NCI-H446 treated with DMSO at 0.1 percent for 48 hours (cell line): ENCODE data around the gene BMP6.

Source experiments
- DNase-seq: peaks from one replicate; lab custom pipeline; 2025; lab: John Stamatoyannopoulos, UW

BMP6 gene

GRCh38 chr6:7906741-7907140, 180.8 kb downstream of the BMP6 start:
- no peak for DNase-seq

- DNase-seq, result no peak
Observed at GRCh38 chr6:7907159-7907558, 181.3 kb downstream of the BMP6 start.

GRCh38 chr6:7909323-7910276, 183.7 kb downstream of the BMP6 start:
- DNase-seq, result no peak

GRCh38 chr6:7910298-7910653, 184.4 kb downstream of the BMP6 start:
- no peak for DNase-seq

- peak; percentile 47 for DNase-seq
Observed at GRCh38 chr6:7910654-7911344, 184.9 kb downstream of the BMP6 start, which contains the start of gene TXNDC5. Gene TXNDC5 (minus strand): TSS chr6:7910788. CDS start chr6:7910776, 12 bp downstream.

GRCh38 chr6:7911345-7911725, 185.4 kb downstream of the BMP6 start:
- DNase-seq, result no peak

- DNase-seq, result no peak
Observed at GRCh38 chr6:7912024-7912423, 186.1 kb downstream of the BMP6 start.

GRCh38 chr6:7912736-7913517, 187.0 kb downstream of the BMP6 start:
- no peak for DNase-seq

GRCh38 chr6:7914311-7914710, 188.4 kb downstream of the BMP6 start:
- DNase-seq, result no peak

GRCh38 chr6:7914991-7915789, 189.3 kb downstream of the BMP6 start:
- no peak for DNase-seq

- DNase-seq, result no peak
Observed at GRCh38 chr6:7916959-7917358, 191.1 kb downstream of the BMP6 start.

GRCh38 chr6:7917729-7918128, 191.8 kb downstream of the BMP6 start:
- DNase-seq, result no peak

- no peak for DNase-seq
Observed at GRCh38 chr6:7918403-7918802, 192.5 kb downstream of the BMP6 start.

GRCh38 chr6:7919871-7920270, 194.0 kb downstream of the BMP6 start:
- DNase-seq, result no peak

GRCh38 chr6:7920425-7920824, 194.5 kb downstream of the BMP6 start:
- no peak for DNase-seq

GRCh38 chr6:7921046-7921445, 195.1 kb downstream of the BMP6 start:
- no peak for DNase-seq

GRCh38 chr6:7921632-7922092, 195.8 kb downstream of the BMP6 start:
- no peak for DNase-seq

GRCh38 chr6:7922596-7922995, 196.7 kb downstream of the BMP6 start:
- DNase-seq, result no peak

GRCh38 chr6:7924867-7925266, 199.0 kb downstream of the BMP6 start:
- no peak for DNase-seq
